ENCODE results near the gene PGBD4.
A peak's percentile ranks its signal among the peaks of the same experiment; 100 is the strongest.
"Not testable (repeated sequence)": the region's sequence is repeated elsewhere in the genome, so short reads cannot be mapped to it uniquely, and the experiment has no call there.

The PGBD4 gene

DNA sequence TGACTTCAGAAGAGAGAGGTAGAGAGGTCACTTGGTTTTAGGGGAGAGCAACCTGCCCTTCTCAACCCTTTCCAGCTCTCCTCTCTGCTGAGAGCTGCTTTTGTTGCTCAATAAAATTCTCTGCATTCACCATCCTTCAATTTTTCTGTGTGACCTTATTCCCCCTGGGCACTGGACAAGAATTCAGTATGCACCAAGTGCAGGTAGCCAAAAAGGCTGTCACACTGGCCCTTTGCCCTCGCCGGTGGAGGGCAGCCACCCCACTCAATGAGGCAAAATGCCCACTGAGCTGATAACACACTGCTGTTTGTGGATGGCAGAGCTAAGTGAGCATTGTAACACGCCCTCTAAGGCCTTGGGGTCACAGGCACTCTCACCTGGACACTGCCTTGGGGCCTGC is 12.9 kb downstream of the PGBD4 start:
- DNase-seq, result no peak

DNA sequence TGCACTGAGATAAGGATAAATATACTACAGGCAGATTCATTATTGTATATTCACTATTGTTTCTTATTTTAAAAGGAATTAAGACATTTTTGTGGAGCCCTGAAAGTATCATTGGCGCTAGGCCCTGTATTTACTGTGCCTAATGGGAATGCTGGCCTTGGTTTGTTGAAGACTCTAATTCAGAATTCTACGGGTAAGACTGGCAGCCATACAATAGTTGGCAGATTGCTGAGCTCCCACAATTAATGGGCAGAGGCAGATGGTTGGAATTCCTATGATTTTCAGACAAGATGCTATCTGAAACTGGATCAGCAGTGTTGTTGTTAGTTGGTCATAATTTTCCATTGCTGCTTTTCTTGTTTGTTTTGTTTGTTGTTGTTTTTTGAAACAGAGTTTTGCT is 14.7 kb downstream of the PGBD4 start:
- DNase-seq, result no peak

DNA sequence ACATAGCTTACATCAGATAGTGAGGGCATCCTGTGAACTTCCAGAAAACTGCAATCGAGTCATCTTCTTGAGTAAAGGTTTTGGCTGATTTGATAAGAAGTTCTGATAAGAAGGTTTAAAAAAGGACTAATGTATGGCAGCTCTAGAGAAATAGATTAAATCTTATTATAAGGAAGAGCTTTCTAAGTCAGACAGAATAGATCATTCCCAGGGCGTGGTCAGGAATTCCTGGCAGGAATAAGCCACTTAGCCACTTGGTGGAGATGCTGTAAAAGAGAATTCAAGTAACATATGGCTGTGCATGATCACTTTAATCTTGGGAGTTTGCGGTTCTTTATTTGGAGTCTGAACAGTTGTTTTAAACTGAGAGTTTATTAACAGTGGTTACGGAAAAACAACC is 17.4 kb downstream of the PGBD4 start:
- DNase-seq, result no peak

DNA sequence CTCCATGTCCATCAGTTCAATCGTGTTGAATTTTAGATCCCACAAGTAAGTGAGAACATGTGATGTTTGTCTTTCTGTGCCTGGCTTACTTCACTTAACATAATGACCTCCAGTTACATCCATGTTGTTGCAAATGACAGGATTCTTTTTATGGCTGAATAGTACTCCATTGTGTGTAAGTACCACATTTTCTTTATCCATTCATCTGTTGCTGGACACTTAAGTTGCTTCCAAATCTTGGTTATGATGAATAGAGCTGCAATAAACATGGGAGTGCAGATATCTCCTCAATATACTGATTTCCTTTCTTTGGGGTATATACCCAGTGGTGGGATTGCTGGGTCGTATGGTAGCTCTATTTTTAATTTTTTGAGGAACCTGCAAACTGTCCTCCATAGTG is 18.5 kb downstream of the PGBD4 start:
- DNase-seq, result not testable (repeated sequence)

DNA sequence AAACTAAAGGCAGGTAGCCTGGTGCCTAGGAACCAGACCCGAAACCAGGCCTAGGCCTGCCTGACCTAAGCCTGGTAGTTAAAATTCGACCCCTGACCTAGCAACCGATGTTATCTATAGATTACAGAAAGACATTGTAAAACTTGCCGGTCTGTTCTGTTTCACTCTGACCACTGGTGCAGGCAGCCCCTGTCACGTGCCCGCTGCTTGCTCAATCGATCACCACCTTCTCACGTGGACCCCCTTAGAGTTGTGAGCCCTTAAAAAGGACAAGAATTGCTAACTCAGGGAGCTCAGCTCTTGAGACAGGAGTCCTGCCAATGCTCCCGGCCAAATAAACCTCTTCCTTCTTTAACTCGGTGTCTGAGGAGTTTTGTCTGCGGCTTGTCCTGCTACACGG is 19.9 kb downstream of the PGBD4 start:
- DNase-seq, result not testable (repeated sequence)

DNA sequence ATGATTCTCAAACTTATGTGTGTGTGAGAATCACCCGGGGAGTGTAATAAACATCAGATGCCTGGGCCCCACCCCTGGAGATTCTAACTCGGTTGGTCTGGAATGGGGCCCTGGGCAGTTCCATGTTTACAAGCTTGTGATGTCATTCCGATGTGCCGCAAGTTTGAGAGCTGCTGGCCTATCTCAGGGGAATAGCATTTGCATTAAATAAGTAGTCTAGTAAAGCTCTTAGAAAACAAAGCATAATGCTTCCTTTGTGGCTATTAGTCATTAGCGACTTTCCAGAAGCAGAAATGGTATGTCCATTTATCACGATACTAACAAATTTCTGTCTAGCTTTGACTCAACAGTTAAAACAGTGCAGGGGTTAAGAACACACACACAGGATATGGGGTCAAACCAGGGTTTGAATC is 20.9 kb downstream of the PGBD4 start:
- DNase-seq, result no peak

DNA sequence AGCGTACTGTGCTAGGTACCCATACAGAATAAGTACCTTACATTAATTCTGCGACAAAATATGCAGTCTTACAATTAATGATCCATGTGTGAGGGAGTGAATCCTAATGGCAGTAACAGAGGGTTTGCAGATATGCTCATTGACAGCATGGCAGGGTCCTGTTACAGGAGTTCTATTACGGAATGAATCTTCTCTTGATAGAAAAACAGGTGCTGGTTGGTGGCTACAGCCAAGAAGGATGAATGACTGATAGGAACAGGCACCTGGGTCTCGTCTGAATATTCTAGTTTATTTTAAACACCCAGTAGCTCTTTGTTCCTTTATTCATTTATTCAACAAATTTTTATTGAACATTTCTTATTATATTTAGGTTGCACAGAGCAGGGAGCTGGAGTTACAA is 22.8 kb downstream of the PGBD4 start:
- DNase-seq, result no peak

DNA sequence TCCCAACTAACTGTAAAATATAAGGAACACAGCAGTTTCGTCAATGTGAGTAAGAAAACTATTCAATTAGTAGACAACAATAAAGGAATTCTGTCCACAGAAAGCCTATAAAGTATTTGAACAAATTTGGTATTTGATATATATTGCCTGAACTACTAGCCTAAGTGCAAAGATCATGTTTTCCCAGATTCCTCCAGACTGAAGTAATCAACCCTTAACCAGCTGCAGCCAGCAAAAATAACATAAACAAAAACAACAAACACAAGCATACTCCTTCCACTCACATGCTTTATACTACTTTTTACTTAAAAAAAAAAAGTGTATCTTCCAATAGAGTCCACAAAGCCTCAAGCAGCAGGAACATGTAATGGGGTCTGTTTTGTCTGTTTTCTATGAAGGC is 24.1 kb downstream of the PGBD4 start:
- no peak for DNase-seq

DNA sequence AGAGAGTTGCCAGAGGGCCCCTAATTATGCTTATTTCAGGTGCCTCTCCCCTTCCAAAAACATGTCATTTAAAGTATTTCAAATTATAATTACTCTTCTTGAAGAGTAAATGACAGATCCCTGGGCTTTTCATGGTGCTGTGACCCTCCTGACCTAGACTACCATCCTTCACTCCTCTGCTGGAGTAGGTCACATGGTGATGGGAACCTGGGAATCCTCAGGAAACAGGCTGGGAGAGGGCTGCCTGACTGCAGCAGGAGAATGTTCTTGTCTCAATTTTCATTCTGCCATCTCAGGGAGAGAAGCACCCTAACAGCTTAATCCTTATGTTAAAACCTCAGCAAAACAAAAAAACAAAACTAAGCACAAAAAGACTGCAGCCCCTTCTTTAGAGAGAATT is 24.6 kb downstream of the PGBD4 start:
- no peak for DNase-seq

DNA sequence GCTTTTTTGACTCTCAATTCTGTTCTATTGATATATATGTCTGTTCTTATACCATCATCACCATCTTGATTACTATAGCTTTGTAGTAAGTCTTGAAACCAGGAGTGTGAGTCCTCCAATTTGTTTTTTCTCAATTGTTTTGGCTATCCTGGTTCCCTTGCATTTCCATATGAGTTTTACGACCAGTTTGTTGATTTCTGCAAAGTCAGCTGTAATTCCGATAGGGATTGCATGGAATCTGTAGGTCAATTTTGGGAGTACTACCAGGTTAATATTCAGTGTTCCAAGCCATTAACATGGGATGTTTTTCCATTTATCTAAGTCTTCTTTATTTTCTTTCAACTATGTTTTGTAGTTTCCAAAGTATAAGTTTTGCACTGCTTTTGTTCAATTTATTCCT is 27.0 kb downstream of the PGBD4 start:
- DNase-seq, result no peak

DNA sequence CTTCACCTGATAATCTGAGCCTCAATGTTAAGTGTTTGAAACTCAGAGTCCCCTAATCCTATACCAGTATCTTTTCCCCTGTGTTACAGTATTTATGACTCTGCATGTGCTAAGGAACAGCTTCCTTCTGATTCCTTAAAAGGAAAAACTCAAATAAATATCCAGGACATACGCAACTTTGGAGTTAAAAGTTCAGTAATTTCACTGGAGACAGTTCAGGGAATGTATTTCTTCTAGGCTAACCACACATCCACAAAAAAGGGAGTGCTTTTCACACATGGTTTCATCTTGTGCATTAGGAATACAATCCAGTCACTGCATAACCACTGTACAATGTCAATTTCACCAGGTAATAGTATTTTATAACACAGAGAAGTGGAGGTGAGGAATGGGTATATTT is 31.0 kb downstream of the PGBD4 start:
- peak; percentile 10 for DNase-seq

DNA sequence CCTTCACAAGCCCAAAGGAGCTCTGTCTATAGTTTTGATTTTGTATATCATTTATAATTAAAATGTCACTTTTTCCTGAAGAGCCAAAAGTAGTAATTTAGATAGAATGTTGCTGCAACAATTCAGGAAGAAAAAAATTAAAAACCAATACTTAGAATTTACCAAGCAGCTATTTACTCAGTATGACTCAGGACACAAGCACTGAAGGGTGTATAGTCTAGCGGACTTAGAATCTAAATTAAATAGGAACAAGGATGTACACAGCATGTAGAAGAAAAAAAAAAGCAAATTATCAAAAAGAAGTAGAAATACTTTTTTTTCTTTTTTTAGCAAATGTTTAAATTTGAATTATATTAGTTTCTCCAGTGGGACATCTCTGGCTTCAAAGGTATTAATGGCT is 31.6 kb downstream of the PGBD4 start:
- DNase-seq, result no peak

DNA sequence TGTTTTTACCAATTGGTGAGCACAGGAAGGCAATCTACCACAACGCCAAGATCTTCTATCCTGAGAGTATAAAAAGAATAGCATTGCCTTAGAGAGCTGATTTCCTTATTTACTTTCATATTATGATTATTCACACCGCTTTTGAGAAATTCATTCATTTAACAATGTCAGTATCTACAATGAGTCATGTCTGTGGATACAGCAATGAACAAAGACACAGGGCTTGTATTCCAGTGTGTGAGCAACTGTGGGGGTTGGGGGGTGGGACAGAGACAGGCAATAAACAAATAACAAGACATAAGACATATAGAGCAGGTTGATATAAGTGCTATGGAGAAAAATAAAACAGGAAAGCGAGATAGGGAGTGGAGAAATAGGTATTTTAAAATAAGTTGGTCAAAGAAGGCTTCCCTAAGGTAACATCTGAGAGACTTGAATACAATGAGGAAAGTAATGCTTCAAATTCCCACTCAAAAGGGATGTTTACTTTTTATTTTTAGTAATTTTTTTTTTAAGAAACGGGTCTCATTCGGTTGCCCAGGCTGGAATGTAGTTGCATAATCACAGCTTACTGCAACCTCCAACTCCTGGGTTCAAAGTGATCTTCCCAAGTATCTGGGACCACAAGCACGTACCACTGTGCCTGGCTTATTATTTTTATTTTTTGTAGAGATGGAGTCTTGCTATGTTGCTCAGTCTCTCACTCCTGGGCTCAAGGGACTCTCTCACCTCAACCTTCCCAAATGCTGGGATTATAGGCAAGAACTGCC is 45.7 kb downstream of the PGBD4 start:
- peak; percentile 3 for DNase-seq

DNA sequence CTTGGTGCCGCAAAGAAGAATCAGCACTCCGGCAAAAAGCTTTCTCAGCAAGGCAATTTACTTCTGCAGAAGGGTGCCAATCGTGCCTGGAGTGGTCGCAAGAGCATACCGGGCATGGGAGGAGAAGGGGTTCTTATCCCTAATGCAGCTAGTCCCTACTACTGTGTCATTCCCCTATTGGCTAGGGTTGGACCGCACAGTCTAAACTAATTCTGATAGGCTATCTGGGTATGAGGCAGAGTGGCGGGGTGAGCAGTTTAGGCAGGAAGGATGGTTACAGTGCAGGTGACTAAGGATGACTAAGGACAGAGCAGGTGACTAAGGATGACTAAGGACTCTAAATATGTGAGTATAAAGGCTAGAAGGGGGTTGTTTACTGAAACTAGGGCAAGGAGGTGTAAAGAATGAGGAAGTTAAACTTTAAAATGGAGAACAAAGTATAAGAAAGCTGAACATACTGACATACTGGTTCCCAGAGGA is 52.9 kb downstream of the PGBD4 start:
- peak; percentile 42 for DNase-seq

DNA sequence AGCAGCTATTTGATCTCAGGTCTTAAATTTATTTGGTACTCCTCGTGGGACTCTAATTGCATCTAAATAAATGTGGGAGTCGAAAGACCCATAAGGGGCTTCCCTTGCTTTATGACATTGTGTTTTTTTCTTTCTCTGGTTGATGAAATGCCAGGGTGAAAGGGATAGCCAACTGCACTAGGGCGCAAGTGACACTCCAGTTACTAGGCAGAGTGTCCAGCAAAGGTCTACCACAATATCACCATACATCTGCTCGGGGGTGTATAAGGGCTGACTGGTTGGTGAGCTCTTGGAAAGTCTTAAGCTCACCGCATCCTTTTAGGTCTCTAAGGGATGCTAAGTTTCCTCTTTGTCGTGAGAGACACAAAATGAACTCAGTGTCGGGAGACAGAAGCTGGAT is 54.0 kb downstream of the PGBD4 start:
- DNase-seq, result no peak
